HG02763 (cell line): ENCODE measurements around the gene MAP7.
"Not testable (repeated sequence)": the region's sequence is repeated elsewhere in the genome, so short reads cannot be mapped to it uniquely, and the experiment has no call there.

Source experiments
- ATAC-seq: cut with Tn5 transposase; IDR thresholded peaks from one replicate; pipeline ENCODE4 v1.9.1; 2021; ENCODE audit warnings: mild to moderate bottlenecking, moderate library complexity; ENCODE audit not compliant: unreplicated experiment

Gene MAP7

DNA sequence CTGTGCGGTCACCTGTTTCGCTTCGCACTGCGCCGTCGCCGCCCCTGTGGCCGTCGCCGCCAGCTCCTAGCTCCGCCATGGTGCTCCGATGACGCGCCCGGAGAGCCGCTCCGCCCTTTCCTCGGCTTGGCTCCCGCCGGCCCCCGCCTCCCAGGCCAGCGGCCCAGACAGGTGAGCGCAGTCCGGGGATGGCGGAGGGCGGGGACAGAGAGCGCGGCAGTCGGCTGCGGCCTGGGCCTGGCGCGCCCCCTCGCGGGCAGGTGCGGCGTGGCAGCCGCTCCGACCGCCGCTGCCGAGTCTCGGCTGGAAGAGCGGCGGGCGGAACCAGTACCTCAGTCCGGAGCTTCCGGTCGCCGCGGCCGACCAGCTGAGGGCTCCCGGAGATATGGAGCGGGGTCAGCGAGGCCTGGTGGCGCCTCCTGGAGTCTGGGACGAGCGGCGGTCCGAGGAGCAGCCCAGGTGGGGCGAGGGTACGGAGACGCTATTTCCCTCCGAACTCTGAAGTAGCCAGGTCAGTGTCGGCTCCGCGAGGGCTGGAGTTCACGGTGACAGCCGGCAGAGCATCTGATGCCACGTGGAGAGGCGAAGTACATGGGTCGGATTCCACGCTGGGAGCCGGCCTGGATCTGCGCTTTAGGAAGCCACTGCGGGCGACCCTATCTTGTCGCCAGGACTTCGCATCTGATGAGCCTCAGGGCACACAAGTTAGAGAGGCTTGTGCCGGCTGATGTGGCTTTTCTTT is at the start of gene MAP7:
MAP7 (minus strand) TSS at position 93 of the 742 bp plus-strand sequence; CDS start at position 79, 14 bp downstream.
- ATAC-seq = peak; percentile 81

DNA sequence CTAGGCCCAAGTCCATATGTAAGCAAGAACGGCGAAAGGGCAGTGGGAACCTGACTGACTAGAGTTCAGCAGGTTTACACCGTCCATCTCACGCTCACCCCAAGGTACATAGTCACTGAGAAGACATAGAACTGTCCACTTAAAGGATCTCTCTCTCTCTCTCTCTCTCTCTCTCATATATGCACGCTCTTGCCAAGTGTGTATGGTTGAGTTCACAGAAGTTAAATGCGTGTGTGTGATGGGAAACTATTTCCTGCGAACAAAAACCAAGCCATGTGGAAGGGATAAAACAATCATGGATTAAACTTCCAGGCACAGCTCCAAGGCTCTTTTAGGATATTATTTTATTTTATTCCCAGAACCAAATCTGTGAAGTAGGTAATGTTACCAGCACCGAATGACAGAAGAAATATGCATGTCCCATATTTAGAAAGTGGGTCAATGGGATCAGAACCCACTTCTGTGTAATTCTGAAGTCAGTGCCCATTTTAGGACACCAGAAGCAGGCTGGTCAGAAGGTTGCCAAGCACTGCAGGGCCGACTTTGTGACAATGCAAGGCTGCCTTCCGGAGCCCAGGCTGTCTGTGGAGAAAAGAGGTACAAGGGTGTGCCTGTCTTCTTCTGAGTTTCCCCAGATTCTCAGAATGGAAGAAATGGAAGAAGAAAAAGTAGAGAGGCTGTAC is 49.2 kb upstream of the MAP7 start:
- ATAC-seq = no peak

- ATAC-seq = no peak
Observed at GRCh38 chr6:136598048-136598447, 47.8 kb upstream of the MAP7 start.

GRCh38 chr6:136594671-136595070 is 44.4 kb upstream of the MAP7 start:
- no peak for ATAC-seq

GRCh38 chr6:136593748-136594490 is 43.7 kb upstream of the MAP7 start:
- ATAC-seq = peak; percentile 98

DNA sequence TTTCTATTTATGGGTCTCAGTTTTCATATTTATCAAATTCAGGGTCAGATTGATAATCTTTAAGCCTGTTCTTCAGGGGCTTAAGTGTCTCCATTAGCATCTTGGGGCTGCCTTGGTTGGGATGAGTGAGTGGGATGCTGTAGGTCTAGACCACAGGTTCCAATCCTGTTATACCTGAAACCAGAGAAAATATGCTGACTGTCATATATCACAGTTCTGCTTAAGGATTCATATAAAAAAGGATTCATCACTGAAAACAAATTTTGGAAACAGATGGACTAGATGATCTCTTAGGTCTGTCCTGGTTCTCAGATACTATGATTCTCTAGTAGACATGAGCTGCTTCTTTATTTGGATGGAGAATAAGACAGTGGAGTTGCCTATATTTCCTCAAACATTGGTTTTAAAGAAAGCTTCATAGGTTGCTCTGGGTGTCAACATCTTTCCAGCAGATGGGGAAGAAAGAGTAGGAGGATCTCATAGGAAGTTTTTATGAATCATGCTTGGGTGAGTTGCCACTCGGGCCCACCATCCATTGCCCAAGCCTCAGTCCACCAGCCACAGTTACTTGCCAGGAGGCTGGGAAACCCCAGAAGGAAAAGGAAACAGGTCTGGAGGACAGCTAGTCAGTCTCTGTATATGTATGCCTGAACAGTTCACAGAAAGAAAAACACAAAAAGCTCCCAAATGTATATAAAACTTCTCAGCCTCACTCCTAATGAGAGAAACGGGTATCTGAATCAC is 42.9 kb upstream of the MAP7 start:
- ATAC-seq = no peak

DNA sequence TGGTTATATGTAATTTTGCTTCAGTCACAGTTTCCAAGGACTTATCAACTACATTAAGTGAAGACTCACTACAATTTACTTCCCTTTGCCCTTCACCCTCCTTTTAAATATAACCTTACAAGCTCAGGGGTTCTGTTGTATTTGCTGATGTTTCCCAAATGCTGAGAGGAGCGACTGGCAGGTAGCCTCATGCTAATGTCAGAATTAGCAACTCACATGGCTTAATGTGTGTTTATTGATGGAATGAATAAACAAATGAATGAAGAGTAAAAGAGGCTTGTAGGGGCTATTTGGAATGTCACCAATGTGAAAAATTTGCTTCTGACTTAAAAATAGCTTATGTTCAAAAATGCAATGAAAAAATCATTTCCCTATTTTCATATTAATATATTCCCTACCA is 41.4 kb upstream of the MAP7 start:
- no peak for ATAC-seq

DNA sequence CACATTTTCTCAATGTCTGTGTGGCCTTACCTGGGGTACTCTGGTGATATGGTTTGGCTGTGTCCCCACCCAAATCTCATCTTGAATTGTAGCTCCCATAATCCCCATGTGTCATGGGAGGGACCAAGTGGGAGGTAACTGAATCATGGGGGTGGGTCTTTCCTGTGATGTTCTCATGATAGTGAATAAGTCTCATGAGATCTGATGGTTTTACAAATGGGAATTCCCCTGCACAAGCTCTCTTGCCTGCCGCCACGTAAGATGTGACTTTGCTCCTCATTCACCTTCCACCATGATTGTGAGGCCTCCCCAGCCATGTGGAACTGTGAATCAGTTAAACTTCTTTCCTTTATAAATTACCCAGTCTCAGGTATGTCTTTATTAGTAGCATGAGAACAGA is 40.6 kb upstream of the MAP7 start:
- ATAC-seq = not testable (repeated sequence)

GRCh38 chr6:136587527-136587926 is 37.3 kb upstream of the MAP7 start:
- ATAC-seq = no peak

DNA sequence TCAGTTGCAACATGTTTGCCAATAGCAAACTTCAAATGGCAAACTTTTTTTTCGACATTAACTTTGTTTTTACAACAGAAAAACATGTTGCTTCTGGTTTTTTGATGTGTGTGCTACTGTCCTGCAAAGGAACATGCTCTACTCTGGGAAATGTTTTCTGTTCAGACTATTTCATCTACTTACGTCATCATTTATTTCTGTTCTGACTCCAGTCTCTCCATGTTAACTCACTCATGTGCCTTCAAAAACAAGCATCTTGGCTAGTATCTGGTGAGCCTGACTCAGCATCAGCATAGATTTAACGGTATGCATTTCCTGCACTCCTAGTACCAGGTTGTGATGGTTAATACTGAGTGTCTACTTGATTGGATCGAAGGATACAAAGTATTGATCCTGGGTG is 36.1 kb upstream of the MAP7 start:
- no peak for ATAC-seq

DNA sequence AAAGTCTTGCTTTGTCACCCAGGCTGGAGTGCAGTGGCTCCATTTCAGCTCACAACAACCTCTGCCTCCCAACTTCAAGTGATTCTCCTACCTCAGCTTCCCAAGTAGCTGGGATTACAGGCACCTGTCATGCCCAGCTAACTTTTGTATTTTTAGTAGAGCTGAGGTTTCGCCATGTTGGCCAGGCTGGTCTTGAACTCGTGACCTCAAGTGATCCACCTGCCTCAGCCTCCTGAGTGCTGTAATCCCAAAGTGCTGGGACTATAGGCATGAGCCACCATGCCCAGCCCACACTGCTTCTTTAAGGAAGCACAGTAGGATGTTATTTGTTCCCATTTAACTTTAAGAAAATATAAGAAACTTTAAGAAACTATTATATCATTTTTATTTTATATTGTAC is 35.3 kb upstream of the MAP7 start:
- ATAC-seq = not testable (repeated sequence)

- not testable (repeated sequence) for ATAC-seq
Observed at GRCh38 chr6:136584290-136584689, 34.1 kb upstream of the MAP7 start.

DNA sequence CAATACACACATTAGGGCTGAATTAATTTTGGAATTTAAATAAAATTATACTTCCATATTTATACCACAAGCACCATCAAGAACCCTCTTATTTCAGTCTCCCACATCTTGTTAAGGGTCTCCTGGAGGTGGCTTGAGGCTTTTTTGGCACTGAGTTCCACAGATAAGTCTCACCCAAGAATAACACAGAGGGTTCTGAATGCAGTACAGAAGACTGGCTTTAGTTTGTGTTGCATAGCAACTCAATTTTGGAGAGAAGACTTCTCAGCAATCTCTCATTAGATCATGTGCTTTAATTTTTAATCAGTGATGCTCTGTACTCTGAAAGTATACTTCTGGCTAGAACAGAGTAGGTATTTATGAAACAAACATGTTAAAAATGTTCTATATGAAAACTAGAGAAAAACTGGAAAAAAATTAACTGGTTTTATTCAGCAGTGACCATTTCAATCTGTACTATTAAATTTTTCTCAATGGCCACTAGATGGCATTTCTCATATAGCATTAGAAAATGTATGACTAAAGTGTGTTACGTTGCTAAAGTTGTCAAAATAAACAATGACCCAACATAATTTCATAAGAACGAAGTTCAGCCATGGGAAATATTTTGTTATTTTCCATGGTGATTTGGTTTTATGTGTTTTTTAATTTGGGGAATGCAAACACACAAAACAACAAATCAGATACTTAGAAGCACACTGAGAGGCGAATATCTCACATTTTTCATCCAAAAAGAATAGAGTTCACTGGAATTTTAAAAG is 32.7 kb upstream of the MAP7 start:
- no peak for ATAC-seq

DNA sequence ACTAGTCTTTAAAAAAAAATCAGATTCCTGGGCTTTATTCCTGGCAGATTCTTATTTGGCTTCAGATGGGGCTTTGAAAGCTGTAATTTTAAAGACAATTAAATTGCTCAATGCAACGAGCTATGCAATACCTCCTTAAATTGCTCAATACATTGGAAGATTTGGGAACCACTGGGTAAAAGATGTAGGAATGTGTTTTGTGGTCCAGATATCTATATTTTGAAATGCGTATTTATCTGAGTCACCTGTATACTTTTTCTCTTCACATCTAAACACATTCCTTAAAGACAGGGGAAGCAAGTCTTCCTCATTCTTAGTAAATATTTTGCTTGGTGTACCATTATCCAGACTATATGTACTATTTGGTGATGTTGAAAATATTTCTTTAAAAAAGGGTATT is 29.6 kb upstream of the MAP7 start:
- ATAC-seq = no peak

- no peak for ATAC-seq
Observed at GRCh38 chr6:136576821-136577220, 26.6 kb upstream of the MAP7 start.

DNA sequence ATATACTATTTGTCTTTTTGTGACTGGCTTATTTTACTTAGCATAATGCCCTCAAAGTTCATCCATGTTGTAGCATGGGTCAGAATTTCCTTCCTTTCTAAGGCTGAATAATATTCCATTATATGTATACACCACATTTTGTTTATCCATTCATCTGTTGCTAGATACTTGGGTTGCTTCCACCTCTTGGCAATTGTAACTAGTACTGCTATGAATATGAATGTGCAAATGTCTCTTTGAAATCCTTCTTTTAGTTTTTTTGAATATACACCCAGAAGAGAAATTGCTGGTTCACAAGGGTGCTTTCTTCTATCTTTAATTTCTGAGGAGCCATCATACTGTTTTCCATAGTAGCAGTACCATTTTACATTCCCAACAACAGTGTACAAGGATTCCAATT is 21.3 kb upstream of the MAP7 start:
- ATAC-seq = no peak

DNA sequence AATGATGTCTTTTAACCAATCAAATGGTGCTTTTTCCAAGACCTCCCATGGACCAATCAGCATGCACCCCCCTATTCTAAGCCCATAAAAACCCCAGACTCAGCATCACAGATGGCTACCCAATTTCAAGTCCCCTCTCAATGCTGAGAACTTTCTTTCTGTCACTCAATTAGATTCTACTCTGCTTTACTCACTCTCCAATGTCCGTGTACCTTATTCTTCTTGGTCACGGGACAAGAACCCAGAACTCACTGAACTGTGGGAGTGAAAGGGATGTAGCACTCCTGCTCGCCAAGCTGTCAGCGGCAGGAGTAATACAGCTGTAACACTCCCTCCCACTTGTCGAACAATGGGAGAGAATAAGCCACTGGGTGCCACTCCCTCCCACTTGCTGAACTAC is 20.8 kb upstream of the MAP7 start:
- no peak for ATAC-seq

- no peak for ATAC-seq
Observed at GRCh38 chr6:136568129-136568528, 17.9 kb upstream of the MAP7 start.

GRCh38 chr6:136567688-136568087 is 17.5 kb upstream of the MAP7 start:
- ATAC-seq = no peak

- no peak for ATAC-seq
Observed at GRCh38 chr6:136566851-136567250, 16.6 kb upstream of the MAP7 start.
